Activated T-cell treated with anti-CD3 and anti-CD28 coated beads, Interleukin-2, amount 50 U/mL, for 24 hours (primary cell): ENCODE data around the gene RAB3GAP1.
"Not testable (repeated sequence)": the region's sequence is repeated elsewhere in the genome, so short reads cannot be mapped to it uniquely, and the experiment has no call there.

ENCODE experiments used
- DNase-seq: peaks from one replicate; pipeline ENCODE4 v3.0.0-alpha.2; 2020
- H3K27ac Mint-ChIP-seq: 2 replicates; pipeline ENCODE4 v1.8.0; 2020; ENCODE audit warnings: mild to moderate bottlenecking, mixed read lengths
- H3K27me3 Mint-ChIP-seq: 2 replicates; pipeline ENCODE4 v1.8.0; 2020; ENCODE audit warnings: mixed read lengths
- H3K36me3 Mint-ChIP-seq: 2 replicates; pipeline ENCODE4 v1.8.0; 2020; ENCODE audit warnings: low read depth, mixed read lengths
- H3K4me1 Mint-ChIP-seq: 2 replicates; pipeline ENCODE4 v1.8.0; 2020; ENCODE audit warnings: low read depth, mixed read lengths
- H3K4me3 Mint-ChIP-seq: 2 replicates; pipeline ENCODE4 v1.8.0; 2020; ENCODE audit warnings: mild to moderate bottlenecking, moderate library complexity, mixed read lengths
- H3K9me3 Mint-ChIP-seq: 2 replicates; pipeline ENCODE4 v1.8.0; 2020; ENCODE audit warnings: mixed read lengths

RAB3GAP1 gene

DNA sequence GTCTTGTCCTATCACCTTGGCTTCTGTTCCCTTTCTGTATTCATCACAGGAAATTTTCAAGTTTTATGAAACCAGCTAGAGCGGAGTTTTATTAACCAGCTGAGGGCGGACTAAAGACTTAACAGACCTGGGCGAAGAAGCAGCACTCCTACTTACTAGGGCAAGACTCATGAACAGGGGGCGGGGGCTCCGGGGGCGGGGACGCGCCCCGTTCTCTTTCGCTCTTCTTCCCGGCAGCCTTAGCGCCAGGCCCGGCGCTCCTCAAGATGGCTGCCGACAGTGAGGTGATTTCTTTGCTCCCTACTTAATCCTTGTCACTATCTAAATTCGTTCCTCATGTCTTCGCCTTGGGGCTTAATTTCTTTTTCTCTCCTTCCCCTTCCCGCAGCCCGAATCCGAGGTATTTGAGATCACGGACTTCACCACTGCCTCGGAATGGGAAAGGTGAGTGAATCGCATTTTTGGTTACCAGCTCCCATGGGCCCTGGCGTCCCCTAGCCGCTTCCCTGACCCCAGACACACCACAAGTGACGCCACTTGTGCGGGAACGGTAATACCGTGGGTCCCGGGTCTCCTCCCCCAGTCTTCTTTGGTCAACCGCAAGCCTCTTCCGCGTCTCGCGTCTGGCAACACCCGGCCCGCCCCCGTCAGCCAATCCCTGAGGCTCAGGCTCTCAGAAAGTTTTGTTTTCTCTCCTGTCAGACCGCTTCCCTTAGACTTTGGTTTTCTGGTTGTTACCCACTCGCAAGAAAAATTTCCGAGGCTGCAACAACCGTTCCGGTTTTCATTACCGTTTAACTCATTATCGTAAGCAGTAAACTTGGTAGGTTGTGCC is at the start of gene RAB3GAP1:
Gene RAB3GAP1, plus strand, starts transcription at position 251 of the 835 bp plus-strand sequence. Its CDS starts 16 bp downstream, at position 267.
- H3K9me3 Mint-ChIP-seq = no peaks in the 10 kb centered on the region
- H3K27ac Mint-ChIP-seq = peak within 1 kb of the TSS; percentile 100
- H3K4me1 Mint-ChIP-seq = peaks cover 48% of the 10 kb centered on the region
- peak; percentile 89 for DNase-seq
- H3K4me3 Mint-ChIP-seq = peak within 1 kb of the TSS; percentile 91
- peaks cover 32% of the 10 kb centered on the region for H3K36me3 Mint-ChIP-seq
- no peaks in the 10 kb centered on the region for H3K27me3 Mint-ChIP-seq

DNA sequence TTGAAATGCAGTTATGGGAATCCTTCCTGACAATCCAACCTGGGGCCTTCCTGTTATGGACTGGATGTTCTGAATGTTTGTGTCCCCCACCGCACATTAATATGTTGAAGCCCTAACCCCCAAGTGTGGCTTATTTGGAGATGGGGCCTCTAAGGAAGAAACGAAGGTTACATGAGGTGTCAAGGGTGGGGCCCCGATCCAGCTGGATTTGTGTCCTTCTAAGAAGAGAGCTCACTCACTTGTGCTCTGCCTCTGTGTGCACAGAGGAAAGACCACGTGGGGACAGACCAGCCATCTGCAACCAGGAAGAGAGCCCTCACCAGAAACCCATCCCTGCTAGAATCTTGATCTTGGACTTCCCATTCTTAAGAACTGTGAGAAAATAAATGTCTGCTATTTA is 49.3 kb upstream of the RAB3GAP1 start:
- Mint-ChIP-seq H3K27ac (no peak overlapping the region), H3K27me3 (peaks cover 13% of the 10 kb centered on the region), H3K9me3 (no peaks in the 10 kb centered on the region), H3K4me3 (no peak overlapping the region), H3K4me1 (peaks cover 5% of the 10 kb centered on the region), H3K36me3 (no peaks in the 10 kb centered on the region)
- DNase-seq = no peak

DNA sequence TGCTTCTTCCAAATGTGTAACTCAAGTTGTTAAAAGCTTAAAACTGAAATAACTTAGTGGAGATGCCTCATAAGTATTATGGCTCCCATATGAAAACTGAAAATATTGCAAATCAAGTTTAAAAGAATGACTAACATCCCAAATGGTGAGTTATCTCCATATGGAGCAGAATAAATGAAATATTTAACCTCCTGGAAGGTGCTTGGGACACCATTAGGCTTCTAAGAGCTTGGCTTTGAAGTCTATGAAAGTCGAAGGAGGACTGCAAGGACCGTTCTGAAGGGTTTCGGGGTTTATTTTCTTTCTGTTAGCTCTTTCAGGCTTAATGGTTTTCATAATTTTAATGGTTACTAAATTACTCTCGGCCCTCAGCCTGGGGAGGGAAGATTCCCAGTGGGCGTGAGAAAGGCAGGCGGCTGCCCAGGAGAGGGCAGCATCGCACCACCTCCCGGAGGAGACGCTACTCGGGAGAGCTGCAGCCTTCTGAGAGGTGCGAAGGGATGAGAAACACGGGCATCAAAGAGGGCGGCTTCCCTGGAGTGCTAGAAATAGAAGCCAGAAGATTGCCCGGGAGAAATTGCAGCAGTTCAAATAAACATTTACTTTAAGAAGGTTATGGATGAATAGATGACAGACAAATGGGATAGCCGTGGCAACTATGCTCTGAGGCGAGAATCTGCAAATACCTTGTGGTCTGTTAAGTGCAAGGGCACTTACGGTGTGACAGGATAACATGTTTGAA is 47.9 kb upstream of the RAB3GAP1 start:
- H3K36me3 Mint-ChIP-seq = no peaks in the 10 kb centered on the region
- no peak overlapping the region for H3K4me3 Mint-ChIP-seq
- H3K4me1 Mint-ChIP-seq = peaks cover 5% of the 10 kb centered on the region
- peaks cover 13% of the 10 kb centered on the region for H3K27me3 Mint-ChIP-seq
- H3K27ac Mint-ChIP-seq = no peak overlapping the region
- DNase-seq = peak; percentile 82
- no peaks in the 10 kb centered on the region for H3K9me3 Mint-ChIP-seq

DNA sequence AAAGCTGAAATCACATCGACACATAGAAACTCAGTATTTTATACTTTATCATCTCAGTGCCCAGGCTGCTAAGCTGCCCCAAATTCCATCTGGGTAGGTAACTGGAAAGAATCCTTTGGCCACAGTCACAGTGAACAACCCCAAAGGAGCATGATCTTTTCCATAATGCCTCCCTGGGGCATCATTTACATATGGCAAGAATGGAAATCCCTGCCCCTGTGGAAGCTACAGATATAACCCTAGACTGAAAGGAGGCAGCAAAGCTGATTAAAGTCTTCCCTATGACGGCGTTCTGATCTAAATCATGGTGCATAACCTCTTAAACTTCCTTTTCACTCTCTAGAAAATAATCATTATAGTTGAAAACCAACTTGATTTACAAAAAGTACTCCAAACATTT is 46.3 kb upstream of the RAB3GAP1 start:
- H3K36me3 Mint-ChIP-seq = no peaks in the 10 kb centered on the region
- H3K9me3 Mint-ChIP-seq = no peaks in the 10 kb centered on the region
- DNase-seq = no peak
- H3K4me3 Mint-ChIP-seq = no peak overlapping the region
- no peak overlapping the region for H3K27ac Mint-ChIP-seq
- H3K4me1 Mint-ChIP-seq = peaks cover 11% of the 10 kb centered on the region
- peaks cover 13% of the 10 kb centered on the region for H3K27me3 Mint-ChIP-seq

DNA sequence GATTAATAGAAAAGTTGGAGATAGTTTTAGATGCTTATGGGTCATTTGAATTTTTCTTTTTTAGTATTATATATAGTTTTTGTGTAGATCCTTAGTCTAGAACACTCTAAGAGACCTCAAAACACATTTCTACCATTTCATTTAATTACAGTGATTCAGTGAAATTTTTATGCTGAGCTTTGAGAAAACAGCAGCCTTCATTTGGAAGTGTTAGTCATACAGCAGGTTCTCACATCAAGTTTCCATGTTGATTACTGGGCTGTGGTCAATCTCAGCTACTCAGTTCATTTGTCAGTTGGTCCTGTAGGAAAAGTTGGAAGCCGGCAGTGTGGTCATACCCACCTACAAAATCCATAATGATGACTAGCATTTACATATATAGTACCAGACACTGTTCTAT is 42.8 kb upstream of the RAB3GAP1 start:
- Mint-ChIP-seq H3K4me3 (no peak overlapping the region), H3K27me3 (peaks cover 12% of the 10 kb centered on the region), H3K36me3 (no peaks in the 10 kb centered on the region), H3K4me1 (peaks cover 8% of the 10 kb centered on the region), H3K9me3 (no peaks in the 10 kb centered on the region), H3K27ac (no peak overlapping the region)
- no peak for DNase-seq

DNA sequence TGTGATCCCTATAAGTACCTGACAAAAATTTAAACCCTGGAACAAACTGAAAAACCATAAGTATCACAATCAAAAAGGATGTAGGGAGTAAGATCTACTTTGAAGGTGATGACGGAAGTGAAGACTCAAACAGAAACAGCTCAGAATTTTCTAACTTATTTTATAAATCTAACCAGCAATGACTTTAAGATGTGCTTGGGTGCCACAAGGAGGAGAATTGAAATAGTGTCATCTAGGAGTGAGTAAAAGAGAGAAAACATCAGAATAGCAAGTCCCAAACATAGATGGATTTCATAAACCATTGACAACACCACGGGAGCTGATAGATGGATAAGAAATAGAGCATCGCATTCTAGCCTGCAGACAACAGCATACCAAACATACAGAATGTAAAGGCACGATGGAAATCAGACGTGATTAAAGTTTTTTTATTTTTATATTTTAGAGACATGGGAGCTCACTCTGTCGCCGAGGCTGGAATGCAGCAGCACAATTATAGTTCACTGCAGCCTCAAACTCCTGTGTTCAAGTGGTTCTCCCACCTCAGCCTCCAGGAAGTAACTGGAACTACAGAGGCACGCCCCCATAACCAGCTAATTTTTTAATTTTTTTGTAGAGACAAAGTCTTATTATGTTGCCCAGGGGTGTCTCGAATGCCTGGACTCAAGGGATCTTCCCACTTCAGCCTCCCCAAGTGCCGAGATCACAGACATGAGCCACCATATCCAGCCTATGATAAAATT is 41.7 kb upstream of the RAB3GAP1 start:
- H3K36me3 Mint-ChIP-seq = no peaks in the 10 kb centered on the region
- no peak for DNase-seq
- peaks cover 4% of the 10 kb centered on the region for H3K27me3 Mint-ChIP-seq
- H3K4me1 Mint-ChIP-seq = peaks cover 6% of the 10 kb centered on the region
- H3K27ac Mint-ChIP-seq = no peak overlapping the region
- H3K9me3 Mint-ChIP-seq = no peaks in the 10 kb centered on the region
- no peak overlapping the region for H3K4me3 Mint-ChIP-seq

DNA sequence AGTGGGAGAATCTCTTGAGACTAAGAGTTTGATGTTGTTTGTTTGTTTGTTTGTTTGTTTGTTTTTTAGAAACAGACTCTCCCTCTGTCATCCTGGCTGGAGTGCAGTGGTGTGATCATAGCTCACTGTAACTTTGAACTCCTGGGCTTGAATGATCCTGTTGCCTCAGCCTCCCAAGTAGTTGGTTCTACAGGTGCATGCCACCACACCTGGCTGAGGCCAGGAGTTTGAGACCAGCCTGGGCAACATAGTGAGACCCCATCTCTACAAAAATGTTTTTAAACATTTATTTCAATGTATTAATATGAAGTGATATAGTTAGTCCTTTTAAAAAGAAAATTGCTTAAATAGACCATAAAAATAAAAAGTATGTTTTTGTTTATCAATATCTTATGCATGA is 40.5 kb upstream of the RAB3GAP1 start:
- Mint-ChIP-seq H3K4me3 (no peak overlapping the region), H3K4me1 (peaks cover 6% of the 10 kb centered on the region), H3K27ac (no peak overlapping the region), H3K36me3 (no peaks in the 10 kb centered on the region), H3K27me3 (no peaks in the 10 kb centered on the region), H3K9me3 (no peaks in the 10 kb centered on the region)
- DNase-seq = no peak

DNA sequence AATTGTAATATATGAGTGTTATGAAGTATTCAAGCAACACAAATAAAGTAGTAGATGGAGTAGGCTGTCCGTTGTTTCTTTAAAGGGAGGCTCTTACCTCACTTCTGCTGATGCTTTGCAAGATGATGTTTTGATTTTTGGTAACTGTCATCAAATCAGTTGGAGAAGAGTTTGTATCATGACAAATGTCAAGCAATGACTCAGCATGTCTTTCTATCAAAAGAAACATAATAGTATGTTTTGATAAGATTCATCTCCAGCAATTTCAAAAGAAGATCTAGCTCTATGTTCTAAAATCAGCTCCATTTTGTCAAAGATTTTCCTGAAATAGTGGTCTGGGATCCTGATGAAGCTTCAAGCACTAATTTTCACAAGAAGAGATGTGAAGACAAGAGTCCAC is 30.5 kb upstream of the RAB3GAP1 start:
- Mint-ChIP-seq H3K36me3 (no peaks in the 10 kb centered on the region), H3K9me3 (peaks cover 7% of the 10 kb centered on the region), H3K27me3 (no peaks in the 10 kb centered on the region), H3K4me3 (no peak overlapping the region), H3K27ac (no peak overlapping the region), H3K4me1 (peaks cover 27% of the 10 kb centered on the region)
- no peak for DNase-seq

DNA sequence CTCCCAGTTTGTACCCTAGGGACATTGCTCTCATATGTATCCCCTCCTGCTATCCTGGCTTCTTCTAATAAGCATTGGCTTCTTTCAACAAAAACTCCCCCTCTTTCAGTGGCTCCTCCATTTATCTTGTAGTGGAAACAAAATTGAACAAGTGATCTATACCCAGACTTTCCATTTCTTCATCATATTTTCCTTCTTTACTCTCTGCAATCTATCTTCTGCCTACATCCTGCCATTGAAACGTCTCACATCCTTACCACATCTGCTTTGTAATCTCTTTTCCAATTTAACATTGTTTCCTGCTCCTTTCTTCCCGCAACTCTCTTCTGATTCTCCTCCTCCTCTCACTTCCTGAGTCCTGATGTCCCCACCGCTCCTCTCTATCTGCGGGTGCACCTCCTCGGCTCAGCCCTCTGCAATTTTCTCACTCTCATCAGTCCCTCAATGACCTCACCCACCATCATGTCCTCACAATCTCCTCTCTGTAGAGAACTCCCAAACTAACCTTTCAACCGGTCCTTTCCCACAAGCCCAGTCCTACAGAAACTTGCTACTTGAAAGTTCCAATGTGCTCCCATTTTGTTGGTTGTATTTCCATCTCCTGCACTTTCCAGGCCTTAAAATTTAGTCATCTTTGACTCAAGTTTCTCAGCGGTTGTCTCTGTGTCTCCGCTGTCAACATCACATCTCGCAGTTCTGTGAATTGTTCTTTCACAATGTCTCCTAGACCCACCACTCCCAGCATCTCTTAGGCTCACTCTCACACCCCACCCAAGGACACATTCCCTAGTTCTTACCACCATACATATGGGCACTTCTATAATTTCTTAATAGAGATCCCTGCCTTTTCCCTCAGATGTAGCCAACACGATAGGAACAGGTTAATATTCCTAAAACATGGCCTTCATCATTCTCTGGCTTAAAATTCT is 28.9 kb upstream of the RAB3GAP1 start:
- H3K27me3 Mint-ChIP-seq = peaks cover 2% of the 10 kb centered on the region
- no peaks in the 10 kb centered on the region for H3K36me3 Mint-ChIP-seq
- peaks cover 7% of the 10 kb centered on the region for H3K9me3 Mint-ChIP-seq
- H3K4me1 Mint-ChIP-seq = peaks cover 27% of the 10 kb centered on the region
- DNase-seq = no peak
- no peak overlapping the region for H3K4me3 Mint-ChIP-seq
- H3K27ac Mint-ChIP-seq = peak overlapping the region; percentile 18

DNA sequence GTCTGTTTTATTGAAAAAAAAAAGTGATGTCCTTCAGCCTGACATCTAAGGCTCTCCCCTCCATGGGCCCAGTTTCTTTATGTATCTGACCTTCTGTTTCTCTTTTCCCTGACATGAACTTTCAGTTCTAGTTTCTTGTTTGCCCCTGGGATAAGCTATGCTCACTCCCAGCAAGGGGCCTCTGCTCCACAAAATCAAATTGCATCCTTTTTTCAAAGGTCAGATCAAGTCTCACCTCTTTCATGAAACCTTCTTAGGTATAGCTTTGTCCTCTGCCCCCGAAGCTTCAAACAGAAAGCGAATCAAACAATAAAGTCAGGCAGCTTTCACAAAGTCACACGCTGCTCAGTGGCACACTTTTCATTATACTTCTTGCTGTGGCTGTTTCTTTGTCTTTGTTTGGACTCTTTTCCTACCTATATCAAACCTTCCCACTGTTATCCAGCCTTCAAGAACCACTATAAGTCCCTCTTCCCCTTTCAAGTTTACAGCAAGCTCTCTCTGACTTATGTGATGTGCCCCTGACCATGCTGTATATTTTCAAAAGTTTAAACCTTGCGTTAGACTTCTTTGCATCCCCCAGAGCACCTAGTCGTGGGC is 28.1 kb upstream of the RAB3GAP1 start:
- Mint-ChIP-seq H3K36me3 (no peaks in the 10 kb centered on the region), H3K9me3 (peaks cover 7% of the 10 kb centered on the region), H3K27me3 (peaks cover 2% of the 10 kb centered on the region), H3K4me1 (peaks cover 27% of the 10 kb centered on the region), H3K4me3 (no peak overlapping the region), H3K27ac (no peak overlapping the region)
- DNase-seq = no peak

DNA sequence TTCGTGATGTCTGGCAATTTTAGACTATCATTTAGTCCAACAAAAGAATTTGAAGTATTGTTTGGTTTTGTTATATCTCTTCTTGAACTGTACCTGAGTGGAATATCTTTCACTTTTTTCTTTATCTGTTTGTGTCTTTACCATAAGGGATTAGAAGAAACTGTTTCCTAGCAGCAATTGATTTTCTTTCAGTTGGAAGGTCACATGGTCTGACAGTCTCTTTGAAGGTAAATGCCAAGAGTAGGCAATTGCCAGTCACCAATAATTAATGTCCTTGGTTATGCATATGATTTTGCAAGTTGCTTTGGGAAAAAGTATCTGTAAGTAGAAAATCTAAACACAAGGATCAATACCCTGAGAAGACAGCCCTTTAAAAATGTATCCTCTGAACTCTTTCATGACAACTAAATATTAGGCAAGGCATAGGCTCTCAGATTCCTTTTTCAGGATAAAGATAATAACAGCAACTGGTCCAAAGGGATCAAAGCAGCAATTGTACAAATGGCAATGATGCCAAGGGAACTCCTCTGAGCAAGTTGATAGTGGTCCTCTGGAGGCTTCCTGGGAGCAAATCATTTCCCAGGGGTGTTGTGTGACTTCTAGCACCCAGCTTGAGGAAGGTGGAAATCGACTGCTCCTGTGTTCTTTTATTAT is 22.5 kb upstream of the RAB3GAP1 start:
- Mint-ChIP-seq H3K9me3 (no peaks in the 10 kb centered on the region), H3K27ac (no peak overlapping the region), H3K27me3 (peaks cover 5% of the 10 kb centered on the region)

DNA sequence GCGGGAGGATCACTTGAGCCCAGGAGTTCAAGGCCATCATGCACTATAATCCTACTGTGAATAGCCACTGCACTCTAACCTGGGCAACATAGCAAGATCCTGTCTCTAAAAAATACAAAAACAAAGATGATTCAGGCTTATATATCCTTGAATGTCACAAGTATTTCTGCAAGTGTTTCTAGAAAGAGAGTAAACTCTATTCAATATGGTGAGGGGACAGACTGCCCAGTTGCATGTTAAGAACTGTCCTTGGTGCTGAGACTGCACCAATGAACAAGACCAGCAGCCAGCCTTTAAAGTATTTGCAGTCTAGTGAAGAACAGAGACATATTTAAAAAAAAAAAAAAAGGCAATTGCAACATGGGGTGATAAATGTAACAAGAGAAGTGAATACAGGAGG is 21.3 kb upstream of the RAB3GAP1 start:
- Mint-ChIP-seq H3K4me1 (no peaks in the 10 kb centered on the region), H3K27me3 (peaks cover 5% of the 10 kb centered on the region), H3K36me3 (no peaks in the 10 kb centered on the region)

More for the DNA sequence above, 22.5 kb upstream of the RAB3GAP1 start:
- Mint-ChIP-seq H3K36me3 (no peaks in the 10 kb centered on the region), H3K4me3 (no peak overlapping the region), H3K4me1 (no peaks in the 10 kb centered on the region)
- DNase-seq = no peak

DNA sequence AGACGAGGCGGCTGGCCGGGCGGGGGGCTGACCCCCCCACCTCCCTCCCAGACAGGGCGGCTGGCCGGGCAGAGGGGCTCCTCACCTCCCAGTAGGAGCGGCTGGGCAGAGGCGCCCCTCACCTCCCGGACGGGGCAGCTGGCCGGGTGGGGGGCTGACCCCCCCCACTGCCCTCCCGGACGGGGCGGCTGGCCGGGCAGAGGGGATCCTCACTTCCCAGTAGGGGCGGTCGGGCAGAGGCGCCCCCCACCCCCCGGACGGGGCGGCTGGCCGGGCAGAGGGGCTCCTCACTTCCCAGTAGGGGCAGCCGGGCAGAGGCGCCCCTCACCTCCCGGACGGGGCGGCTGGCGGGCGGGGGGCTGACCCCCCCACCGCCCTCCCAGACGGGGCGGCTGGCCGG is 18.9 kb upstream of the RAB3GAP1 start:
- H3K4me3 Mint-ChIP-seq, H3K27ac Mint-ChIP-seq, DNase-seq, H3K9me3 Mint-ChIP-seq, H3K4me1 Mint-ChIP-seq, H3K36me3 Mint-ChIP-seq, H3K27me3 Mint-ChIP-seq: not testable (repeated sequence)

More for the DNA sequence above, 21.3 kb upstream of the RAB3GAP1 start:
- H3K9me3 Mint-ChIP-seq = no peaks in the 10 kb centered on the region
- no peak overlapping the region for H3K27ac Mint-ChIP-seq
- H3K4me3 Mint-ChIP-seq = no peak overlapping the region
- no peak for DNase-seq
